GM10248 (cell line): ENCODE data around the gene MYO5A.

ENCODE experiments used
- CTCF ChIA-PET: fragments of 300-600 bp; sonication (Branson Sonifier 250); formaldehyde crosslinking; extraction: SDS; loops from one replicate; lab custom pipeline; 2021; ENCODE audit warnings: antibody characterized with exemption; lab: Yijun Ruan, JAX
- POLR2A ChIA-PET: fragments of 350-650 bp; sonication (Branson Sonifier 250); formaldehyde crosslinking; extraction: SDS; loops from one replicate; lab custom pipeline; 2020; ENCODE audit warnings: antibody characterized with exemption; lab: Yijun Ruan, JAX
- DNase-seq: peaks from one replicate; pipeline ENCODE4 v3.0.0; 2012; ENCODE audit errors: extremely low spot score
- CTCF ChIP-seq: IDR thresholded peaks from 2 replicates; pipeline ENCODE4 v1.5.1; 2012; ENCODE audit warnings: mild to moderate bottlenecking, low read depth; ENCODE audit errors: extremely low read depth, missing control alignments, control extremely low read depth

MYO5A gene

GRCh38 chr15:52307847-52308246 lies 220.8 kb downstream of the MYO5A start:
- no peak for TF ChIP-seq CTCF
- DNase-seq, result no peak
- POLR2A ChIA-PET, result no interaction called here
- CTCF ChIA-PET, result interaction anchor here (1.5 kb wide), 1 partner anchor 9 kb away, joined by 4 read pairs; no protein-coding TSS in a partner anchor

DNA sequence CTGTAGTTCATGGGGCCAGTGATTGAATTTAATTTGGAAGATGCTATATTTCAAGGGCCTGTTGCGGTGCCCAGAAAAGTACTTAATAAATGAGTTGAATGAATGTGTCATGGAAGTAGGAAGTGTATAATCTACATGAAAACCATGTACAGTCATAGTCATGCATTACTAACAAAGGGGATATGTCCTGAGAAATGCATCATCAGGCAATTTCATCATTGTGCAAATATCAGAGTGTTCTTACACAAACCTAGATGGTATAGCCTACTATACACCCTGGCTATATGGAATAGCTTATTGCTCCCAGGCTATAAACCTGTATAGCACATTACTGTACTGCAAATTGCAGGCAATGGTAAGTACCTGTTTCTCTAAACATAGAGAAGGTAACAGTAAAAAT lies 222.4 kb downstream of the MYO5A start:
- no peak for DNase-seq
- CTCF ChIA-PET, result no interaction called here
- POLR2A ChIA-PET, result no interaction called here
- no peak for TF ChIP-seq CTCF

DNA sequence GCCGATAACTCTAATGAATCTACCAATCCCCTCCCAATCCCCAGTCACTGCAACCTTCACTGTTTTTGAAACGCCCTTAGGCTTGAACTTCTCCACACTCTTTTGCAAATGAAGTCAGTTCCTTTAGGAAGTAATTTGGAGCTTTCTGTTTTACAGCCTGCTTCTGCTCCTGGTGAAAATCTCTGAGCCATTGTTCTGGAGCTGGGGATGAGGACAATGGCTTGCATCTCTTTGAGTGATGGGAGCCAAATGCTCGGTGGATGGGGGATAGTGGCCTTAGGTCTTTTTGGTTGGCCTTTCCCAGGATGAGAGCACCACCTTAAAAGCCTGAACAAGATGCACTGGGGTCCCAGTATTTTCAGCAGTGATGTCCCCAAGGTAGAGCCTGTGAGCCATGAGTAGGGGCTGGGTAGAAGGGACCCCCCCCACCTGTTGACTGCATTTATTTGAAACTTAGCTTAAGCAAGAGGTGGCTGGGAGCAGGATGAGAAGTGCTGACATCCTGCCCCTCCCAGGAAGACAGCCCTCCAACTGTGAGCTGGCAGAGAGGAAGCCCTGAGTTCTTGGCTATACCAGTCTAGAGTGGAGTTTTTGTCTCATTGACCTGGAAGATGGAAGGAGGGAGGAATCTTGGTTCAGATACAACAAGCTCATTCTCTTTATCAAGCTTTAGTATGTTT lies 225.4 kb downstream of the MYO5A start:
- ChIA-PET CTCF (interaction anchor here (1.1 to 1.8 kb wide), 5 partner anchors 10 to 47 kb away, joined by 3 to 8 read pairs (median 4); no protein-coding TSS in a partner anchor), POLR2A (no interaction called here)
- TF ChIP-seq CTCF, result no peak
- no peak for DNase-seq

DNA sequence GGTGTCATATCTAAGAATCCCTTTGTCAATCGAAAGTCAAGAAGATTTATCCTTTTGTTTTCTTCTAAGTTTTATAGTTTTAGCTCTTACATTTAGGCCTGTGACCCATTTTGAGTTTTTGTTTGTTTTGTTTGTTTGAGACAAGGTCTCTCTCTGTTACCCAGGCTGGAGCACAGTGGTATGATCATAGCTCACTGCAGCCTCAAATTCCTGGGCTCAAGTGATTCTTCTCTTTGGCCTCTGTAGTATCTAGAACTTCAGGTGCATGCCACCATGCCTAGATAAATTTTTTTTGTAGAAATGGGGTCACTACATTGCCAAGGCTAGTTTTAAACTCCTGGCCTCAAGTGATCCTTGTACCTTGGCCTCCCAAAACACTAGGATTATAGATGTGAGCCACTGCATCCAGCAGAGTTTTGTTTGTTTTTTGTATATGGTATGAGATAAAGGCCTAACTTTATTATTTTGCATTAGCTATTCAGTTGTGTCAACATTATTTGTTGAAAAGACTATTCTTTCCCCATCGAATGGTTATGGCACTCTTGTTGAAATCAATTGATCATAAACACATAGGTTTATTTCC lies 227.3 kb downstream of the MYO5A start:
- no peak for DNase-seq
- POLR2A ChIA-PET, result no interaction called here
- TF ChIP-seq CTCF, result no peak
- CTCF ChIA-PET, result no interaction called here

DNA sequence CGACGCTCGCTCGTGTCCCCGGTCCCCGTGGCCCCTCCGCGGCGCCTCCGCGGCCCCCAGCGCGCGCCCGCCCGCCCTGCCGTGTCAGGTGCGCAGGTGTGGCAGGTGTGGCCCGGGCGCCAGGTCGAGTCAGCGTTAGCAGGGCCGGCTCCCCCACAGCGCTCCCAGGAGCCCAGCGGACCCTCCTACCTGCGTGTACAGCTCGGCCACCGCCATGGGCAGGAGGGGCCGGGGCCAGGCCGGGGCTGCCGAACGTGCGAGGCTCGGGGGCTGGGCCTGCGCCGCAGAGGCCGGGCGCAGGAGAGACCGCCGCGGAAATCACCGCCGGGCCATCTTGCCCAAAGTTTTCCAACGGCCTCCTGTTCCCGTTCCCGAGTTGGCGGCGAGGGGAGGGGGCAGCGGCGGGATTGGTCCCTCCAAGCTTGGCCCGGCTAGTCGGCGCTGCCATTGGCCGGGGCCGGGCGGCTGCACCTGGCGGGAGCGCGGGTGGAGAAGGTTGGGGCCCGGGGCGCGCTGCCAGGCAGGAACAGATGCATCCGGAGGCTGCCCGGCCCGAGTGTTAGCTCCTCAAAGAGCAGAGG lies 233.2 kb downstream of the MYO5A start, which contains the start of gene MYO5C:
MYO5C (minus strand) TSS at position 384 of the 581 bp plus-strand sequence; CDS start at position 216, 168 bp downstream.
- no peak for TF ChIP-seq CTCF
- CTCF ChIA-PET, result interaction anchor here (1.3 kb wide), 1 partner anchor 436 kb away, joined by 3 read pairs; no protein-coding TSS in a partner anchor
- DNase-seq, result no peak
- POLR2A ChIA-PET, result no interaction called here

- ChIA-PET POLR2A (no interaction called here), CTCF (interaction anchor here (0.9 kb wide), 1 partner anchor 38 kb away, joined by 4 read pairs; no protein-coding TSS in a partner anchor)
- TF ChIP-seq CTCF, result no peak
- DNase-seq, result no peak
Measured at GRCh38 chr15:52294881-52295420, 233.7 kb downstream of the MYO5A start.
